Suprapubic skin (tissue), 3 donors: Measurements from ENCODE around the gene EMILIN3.

Source experiments
- POLR2AphosphoS5 ChIP-seq, 3 donors: sonication (generic); formaldehyde crosslinking; IDR thresholded peaks; one replicate each; pipeline ENCODE4 v1.6.1; 2017; ENCODE audit warnings: antibody characterized with exemption in 3 of 3
- TF ChIP-seq, protein P1 (sequence below), 2 donors: fragments of 200-600 bp in 1 of 2; fragments of 450-650 bp in 1 of 2; sonication (generic) in 1 of 2; IDR thresholded peaks; one replicate each; pipeline ENCODE4 v1.5.1; 2016 to 2019; ENCODE audit warnings: antibody characterized with exemption in 2 of 2, mild to moderate bottlenecking in 1 of 2, moderate library complexity in 1 of 2

DNA sequence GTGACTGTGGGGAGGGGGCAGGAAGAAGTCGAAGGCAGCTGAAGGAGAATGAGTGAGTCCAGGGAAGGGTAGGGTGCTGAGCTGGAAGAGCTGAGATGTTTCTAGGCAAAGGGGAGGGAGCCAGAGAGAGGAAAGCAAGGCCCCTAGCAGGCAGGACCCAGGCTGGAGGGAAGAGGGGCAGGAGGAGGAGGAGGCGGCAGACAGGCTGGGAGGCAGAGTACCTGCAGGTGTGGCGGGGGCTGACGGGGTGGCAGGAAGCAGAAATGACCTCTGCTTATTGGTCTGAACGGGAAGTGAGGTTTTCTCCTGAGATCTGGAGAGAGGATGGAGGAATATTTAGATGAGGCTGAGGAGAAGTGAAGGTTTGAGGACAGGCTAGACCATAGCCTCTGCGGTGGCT lies 10.7 kb upstream of the EMILIN3 start:
- TF ChIP-seq, protein P1, sequence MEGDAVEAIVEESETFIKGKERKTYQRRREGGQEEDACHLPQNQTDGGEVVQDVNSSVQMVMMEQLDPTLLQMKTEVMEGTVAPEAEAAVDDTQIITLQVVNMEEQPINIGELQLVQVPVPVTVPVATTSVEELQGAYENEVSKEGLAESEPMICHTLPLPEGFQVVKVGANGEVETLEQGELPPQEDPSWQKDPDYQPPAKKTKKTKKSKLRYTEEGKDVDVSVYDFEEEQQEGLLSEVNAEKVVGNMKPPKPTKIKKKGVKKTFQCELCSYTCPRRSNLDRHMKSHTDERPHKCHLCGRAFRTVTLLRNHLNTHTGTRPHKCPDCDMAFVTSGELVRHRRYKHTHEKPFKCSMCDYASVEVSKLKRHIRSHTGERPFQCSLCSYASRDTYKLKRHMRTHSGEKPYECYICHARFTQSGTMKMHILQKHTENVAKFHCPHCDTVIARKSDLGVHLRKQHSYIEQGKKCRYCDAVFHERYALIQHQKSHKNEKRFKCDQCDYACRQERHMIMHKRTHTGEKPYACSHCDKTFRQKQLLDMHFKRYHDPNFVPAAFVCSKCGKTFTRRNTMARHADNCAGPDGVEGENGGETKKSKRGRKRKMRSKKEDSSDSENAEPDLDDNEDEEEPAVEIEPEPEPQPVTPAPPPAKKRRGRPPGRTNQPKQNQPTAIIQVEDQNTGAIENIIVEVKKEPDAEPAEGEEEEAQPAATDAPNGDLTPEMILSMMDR (IDR thresholded peaks at IDR 0.05), result no peak
- TF ChIP-seq POLR2AphosphoS5 (IDR thresholded peaks at IDR 0.05), result no peak
